ENCODE measurements around the gene RNPS1.

DNA sequence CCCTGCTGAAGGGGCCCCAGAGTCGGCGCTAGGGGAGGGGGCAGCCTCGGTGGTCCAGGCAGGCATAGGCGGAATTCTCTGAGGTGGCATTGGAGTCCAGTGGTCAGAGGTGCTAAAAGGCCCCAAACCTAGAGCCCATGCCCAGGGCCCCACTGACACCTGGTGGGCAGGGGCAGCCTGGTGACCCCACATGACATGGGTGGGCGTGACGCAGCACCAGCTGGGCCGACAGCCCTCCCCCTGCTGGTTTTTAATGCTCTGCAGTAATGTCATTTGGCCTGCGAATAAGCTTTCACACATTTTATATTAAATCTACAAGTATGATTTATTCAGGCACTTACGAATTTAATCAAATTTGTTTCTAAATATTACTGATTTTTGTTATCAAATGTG lies 2.1 kb upstream of the RNPS1 start:
- TF ChIP-seq, protein P1, sequence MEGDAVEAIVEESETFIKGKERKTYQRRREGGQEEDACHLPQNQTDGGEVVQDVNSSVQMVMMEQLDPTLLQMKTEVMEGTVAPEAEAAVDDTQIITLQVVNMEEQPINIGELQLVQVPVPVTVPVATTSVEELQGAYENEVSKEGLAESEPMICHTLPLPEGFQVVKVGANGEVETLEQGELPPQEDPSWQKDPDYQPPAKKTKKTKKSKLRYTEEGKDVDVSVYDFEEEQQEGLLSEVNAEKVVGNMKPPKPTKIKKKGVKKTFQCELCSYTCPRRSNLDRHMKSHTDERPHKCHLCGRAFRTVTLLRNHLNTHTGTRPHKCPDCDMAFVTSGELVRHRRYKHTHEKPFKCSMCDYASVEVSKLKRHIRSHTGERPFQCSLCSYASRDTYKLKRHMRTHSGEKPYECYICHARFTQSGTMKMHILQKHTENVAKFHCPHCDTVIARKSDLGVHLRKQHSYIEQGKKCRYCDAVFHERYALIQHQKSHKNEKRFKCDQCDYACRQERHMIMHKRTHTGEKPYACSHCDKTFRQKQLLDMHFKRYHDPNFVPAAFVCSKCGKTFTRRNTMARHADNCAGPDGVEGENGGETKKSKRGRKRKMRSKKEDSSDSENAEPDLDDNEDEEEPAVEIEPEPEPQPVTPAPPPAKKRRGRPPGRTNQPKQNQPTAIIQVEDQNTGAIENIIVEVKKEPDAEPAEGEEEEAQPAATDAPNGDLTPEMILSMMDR (IDR thresholded peaks at IDR 0.05) = no peak
- TF ChIP-seq POLR2A (IDR thresholded peaks at IDR 0.05) = no peak

All from adrenal gland (tissue), 5 donors.